ENCODE data around the gene F12.

GRCh38 chr5:177373806-177374205 is 35.6 kb downstream of the F12 start:
- no peak for TF ChIP-seq EZH2 (IDR thresholded peaks at IDR 0.05)
- no peak for TF ChIP-seq CTCF (IDR thresholded peaks at IDR 0.05 in 2 of 3, conservative IDR thresholded peaks at IDR 0.05 in 1 of 3; ENCODE audit: borderline replicate concordance in 1 of 3, insufficient read depth in 1 of 3, low read depth in 2 of 3, low read length in 2 of 3)
